DMS79 treated with DMSO at 0.1 percent for 48 hours (cell line): ENCODE results near the gene MMUT.
"Not testable (repeated sequence)": the region's sequence is repeated elsewhere in the genome, so short reads cannot be mapped to it uniquely, and the experiment has no call there.

Experiments used
- DNase-seq: peaks from one replicate; lab custom pipeline; 2025; lab: John Stamatoyannopoulos, UW

MMUT gene

GRCh38 chr6:49416195-49416594, 46.9 kb downstream of the MMUT start:
- DNase-seq, result no peak

GRCh38 chr6:49415358-49415757, 47.7 kb downstream of the MMUT start:
- no peak for DNase-seq

GRCh38 chr6:49410564-49410963, 52.5 kb downstream of the MMUT start:
- DNase-seq, result no peak

GRCh38 chr6:49409951-49410542, 53.0 kb downstream of the MMUT start:
- DNase-seq, result peak; percentile 53

- no peak for DNase-seq
Measured at GRCh38 chr6:49406250-49406970, 56.6 kb downstream of the MMUT start.

GRCh38 chr6:49401063-49401462, 62.0 kb downstream of the MMUT start:
- no peak for DNase-seq

GRCh38 chr6:49386667-49387508, 76.2 kb downstream of the MMUT start:
- not testable (repeated sequence) for DNase-seq

GRCh38 chr6:49384904-49385303, 78.1 kb downstream of the MMUT start:
- no peak for DNase-seq
